ENCODE measurements around the gene CMTM7. TPM values are rescaled to one million over a fixed set of nuclear protein-coding genes. Genes with fewer than 3 reads are reported as not detected.

CMTM7 gene
- total and polyA plus RNA-seq, 9 of the 15 experiments (the other 6 are each of a cell fraction or from before 2014, with no cell fraction given) = 0.03 to 1.6 (median 0.42) TPM; not detected in 4

DNA sequence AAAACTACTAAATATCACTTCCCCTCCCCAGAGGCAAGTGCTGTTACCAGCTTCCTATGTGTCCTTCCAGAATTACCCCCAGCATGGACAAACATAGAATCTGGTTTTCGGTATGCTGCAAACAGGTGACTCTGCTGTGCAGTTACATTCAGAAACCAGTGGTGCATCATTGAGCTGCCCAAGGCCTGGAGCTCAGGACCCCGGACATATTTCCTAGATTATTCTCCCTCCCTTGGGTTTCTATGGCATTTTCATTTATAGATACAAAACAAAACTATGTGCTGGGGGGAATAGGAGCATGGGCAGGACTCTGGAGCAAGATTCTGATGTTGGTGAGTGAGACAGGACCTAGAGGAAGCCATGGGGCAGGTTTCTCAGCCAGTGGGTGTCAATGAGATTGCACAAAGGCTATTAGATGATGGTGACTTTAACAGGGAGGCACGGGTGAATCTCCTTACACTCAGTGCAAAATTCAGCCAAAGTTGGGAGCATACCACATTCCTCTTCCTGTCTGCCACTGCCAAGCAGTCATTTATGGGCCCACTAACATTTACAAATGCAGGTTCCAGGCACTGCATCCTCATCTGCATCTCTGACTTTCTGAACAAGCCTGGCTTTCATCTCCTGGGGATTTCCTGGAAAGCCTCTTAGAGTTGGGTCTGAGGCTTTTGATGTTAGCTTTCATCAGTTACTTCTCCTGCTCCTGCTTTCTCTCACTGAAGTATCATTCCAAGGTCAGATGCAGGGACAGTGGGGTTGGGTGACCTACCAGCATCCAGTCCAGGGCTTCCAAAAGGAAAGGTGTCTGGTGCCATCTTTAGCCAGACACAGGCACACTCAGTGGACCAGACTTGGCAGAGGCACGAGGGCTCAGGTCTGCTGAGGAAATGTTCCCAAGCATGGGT is 44.5 kb downstream of the CMTM7 start (continued):
- TF ChIP-seq, protein P1, sequence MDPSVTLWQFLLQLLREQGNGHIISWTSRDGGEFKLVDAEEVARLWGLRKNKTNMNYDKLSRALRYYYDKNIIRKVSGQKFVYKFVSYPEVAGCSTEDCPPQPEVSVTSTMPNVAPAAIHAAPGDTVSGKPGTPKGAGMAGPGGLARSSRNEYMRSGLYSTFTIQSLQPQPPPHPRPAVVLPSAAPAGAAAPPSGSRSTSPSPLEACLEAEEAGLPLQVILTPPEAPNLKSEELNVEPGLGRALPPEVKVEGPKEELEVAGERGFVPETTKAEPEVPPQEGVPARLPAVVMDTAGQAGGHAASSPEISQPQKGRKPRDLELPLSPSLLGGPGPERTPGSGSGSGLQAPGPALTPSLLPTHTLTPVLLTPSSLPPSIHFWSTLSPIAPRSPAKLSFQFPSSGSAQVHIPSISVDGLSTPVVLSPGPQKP (CRISPR knock-in tag; IDR thresholded peaks at IDR 0.05) = no peak
- no peak for TF ChIP-seq SAP30 (IDR thresholded peaks at IDR 0.05; ENCODE audit: borderline replicate concordance, insufficient read depth, low read depth, low read length, poor library complexity, severe bottlenecking)

DNA sequence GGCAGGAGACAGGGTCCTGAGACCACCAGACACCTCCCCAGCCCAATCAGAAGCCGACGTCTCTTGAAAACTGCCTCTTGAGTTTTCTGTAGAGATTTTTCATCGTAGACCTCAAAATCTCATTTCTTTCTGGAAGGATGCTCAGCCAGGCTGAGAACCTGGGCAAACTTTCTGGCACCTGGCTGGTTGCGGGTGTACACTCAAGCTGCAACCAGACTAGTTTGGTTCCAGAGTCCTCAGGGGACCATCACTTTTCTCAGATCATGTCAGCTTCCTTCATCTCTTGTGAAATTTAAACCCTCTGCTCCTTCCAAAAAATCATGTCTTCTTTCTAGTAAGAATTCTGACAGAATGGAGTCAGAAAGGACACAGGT is 45.1 kb downstream of the CMTM7 start:
- ChIA-PET POLR2A (interaction anchor here (0.7 kb wide), 1 partner anchor 8 kb away, joined by 3 read pairs; no protein-coding TSS in a partner anchor), CTCF (ENCODE audit: low intra/inter-chr PET ratio) (no interaction called here)
- Histone ChIP-seq H3K36me3 (ENCODE audit: control insufficient read depth, insufficient read depth, low read length) (no peaks in the 10 kb centered on the region), H3K4me1 (replicated peaks in 1 of 2; ENCODE audit: control insufficient read depth in 2 of 2, insufficient read depth in 2 of 2, low read length in 2 of 2) (no peaks in the 10 kb centered on the region), H3K4me2 (ENCODE audit: insufficient read depth, low read length) (no peak overlapping the region), H3K27ac (ENCODE audit: extremely low read depth, low read depth, low read length) (no peak overlapping the region), H2AFZ (ENCODE audit: low read depth, low read length) (no peak overlapping the region), H4K20me1 (replicated peaks; ENCODE audit: control insufficient read depth, insufficient read depth, low read length) (no peaks in the 10 kb centered on the region), H3K9ac (ENCODE audit: insufficient read depth in 1 of 2, low read depth in 2 of 2, low read length in 2 of 2) (no peak overlapping the region), H3K4me3 (no peak overlapping the region), H3K27me3 (ENCODE audit: control insufficient read depth in 2 of 2, insufficient read depth in 2 of 2, low read length in 2 of 2) (peaks cover 25 to 42% of the 10 kb centered on the region in 2 experiments), H3K9me3 (replicated peaks; ENCODE audit: control insufficient read depth, insufficient read depth, low read depth, low read length) (no peaks in the 10 kb centered on the region), H3K79me2 (ENCODE audit: control insufficient read depth, insufficient read depth, low read length) (no peaks in the 10 kb centered on the region), H3K9me1 (ENCODE audit: control insufficient read depth, insufficient read depth, low read length) (no peaks in the 10 kb centered on the region)
- DNase-seq (ENCODE audit: extremely low read depth in 1 of 4, low spot score in 3 of 4) (no peak), FAIRE-seq (no peak), ATAC-seq (no peak)
- no TSS peak for BruUV-seq (replicated peaks)
- in situ Hi-C loops (cut with MboI) = no loop called here
- intact Hi-C loops (cut with micrococcal nuclease) = no loop called here
- WGBS (ENCODE audit: insufficient coverage, low coverage, missing lambda C conversion rate) = 1% methylated on average over 4 of the region's 4 CpGs
- TF ChIP-seq NCOA2 (IDR thresholded peaks at IDR 0.05; ENCODE audit: partially characterized antibody in 2 of 2) (no peak), STAT5A (IDR thresholded peaks at IDR 0.05; ENCODE audit: borderline replicate concordance, low read length) (no peak), TEAD1 (CRISPR knock-in tag; IDR thresholded peaks at IDR 0.05) (no peak), SMARCC2 (IDR thresholded peaks at IDR 0.05; ENCODE audit: low read depth) (no peak), ZNF507 (tag; conservative IDR thresholded peaks at IDR 0.05) (no peak), RBM17 (IDR thresholded peaks at IDR 0.05; ENCODE audit: borderline replicate concordance, low read depth, low read length) (no peak)
- TF ChIP-seq, protein P2, sequence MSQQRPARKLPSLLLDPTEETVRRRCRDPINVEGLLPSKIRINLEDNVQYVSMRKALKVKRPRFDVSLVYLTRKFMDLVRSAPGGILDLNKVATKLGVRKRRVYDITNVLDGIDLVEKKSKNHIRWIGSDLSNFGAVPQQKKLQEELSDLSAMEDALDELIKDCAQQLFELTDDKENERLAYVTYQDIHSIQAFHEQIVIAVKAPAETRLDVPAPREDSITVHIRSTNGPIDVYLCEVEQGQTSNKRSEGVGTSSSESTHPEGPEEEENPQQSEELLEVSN (IDR thresholded peaks at IDR 0.05; ENCODE audit: borderline replicate concordance in 1 of 2, extremely low read depth in 1 of 2, insufficient read depth in 1 of 2, insufficient read length in 1 of 2, low read depth in 1 of 2, low read length in 1 of 2, poor library complexity in 1 of 2, severe bottlenecking in 1 of 2) = no peak
- TF ChIP-seq, protein P3, sequence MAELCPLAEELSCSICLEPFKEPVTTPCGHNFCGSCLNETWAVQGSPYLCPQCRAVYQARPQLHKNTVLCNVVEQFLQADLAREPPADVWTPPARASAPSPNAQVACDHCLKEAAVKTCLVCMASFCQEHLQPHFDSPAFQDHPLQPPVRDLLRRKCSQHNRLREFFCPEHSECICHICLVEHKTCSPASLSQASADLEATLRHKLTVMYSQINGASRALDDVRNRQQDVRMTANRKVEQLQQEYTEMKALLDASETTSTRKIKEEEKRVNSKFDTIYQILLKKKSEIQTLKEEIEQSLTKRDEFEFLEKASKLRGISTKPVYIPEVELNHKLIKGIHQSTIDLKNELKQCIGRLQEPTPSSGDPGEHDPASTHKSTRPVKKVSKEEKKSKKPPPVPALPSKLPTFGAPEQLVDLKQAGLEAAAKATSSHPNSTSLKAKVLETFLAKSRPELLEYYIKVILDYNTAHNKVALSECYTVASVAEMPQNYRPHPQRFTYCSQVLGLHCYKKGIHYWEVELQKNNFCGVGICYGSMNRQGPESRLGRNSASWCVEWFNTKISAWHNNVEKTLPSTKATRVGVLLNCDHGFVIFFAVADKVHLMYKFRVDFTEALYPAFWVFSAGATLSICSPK (IDR thresholded peaks at IDR 0.05; ENCODE audit: borderline replicate concordance) = no peak

Data from K562 (cell line).